Liver (tissue), 3 donors: Measurements from ENCODE around the gene GPS2.

Experiments used
- CTCF ChIP-seq: fragments of 150-350 bp; IDR thresholded peaks from 2 replicates; pipeline ENCODE4 v1.5.1; 2017; ENCODE audit warnings: improper control_type of control experiment, low read depth, low read length; ENCODE audit not compliant: missing input control
- FOXA1 ChIP-seq: IDR thresholded peaks from 2 replicates; pipeline ENCODE4 v1.6.1; 2016; ENCODE audit warnings: antibody characterized with exemption
- JUND ChIP-seq, 2 donors: IDR thresholded peaks; 2 replicates each; pipeline ENCODE4 v1.6.1; 2016; ENCODE audit warnings: antibody characterized with exemption in 2 of 2
- RAD21 ChIP-seq, 2 donors: IDR thresholded peaks; 2 replicates each; pipeline ENCODE4 v1.6.1; 2016; ENCODE audit warnings: antibody characterized with exemption in 2 of 2, mild to moderate bottlenecking in 2 of 2
- REST ChIP-seq: IDR thresholded peaks from 2 replicates; pipeline ENCODE4 v1.6.1; 2016; ENCODE audit warnings: antibody characterized with exemption, mild to moderate bottlenecking
- YY1 ChIP-seq: IDR thresholded peaks from 2 replicates; pipeline ENCODE4 v1.6.1; 2016; ENCODE audit warnings: antibody characterized with exemption, mild to moderate bottlenecking
- donor health status: healthy.
- donor health status: healthy.

GRCh38 chr17:7348478-7349242, 33.5 kb upstream of the GPS2 start:
- TF ChIP-seq RAD21 (IDR thresholded peaks at IDR 0.05), result no peak
- no peak for TF ChIP-seq JUND (IDR thresholded peaks at IDR 0.05)
- no peak for TF ChIP-seq YY1
- TF ChIP-seq CTCF, result no peak
- TF ChIP-seq FOXA1, result no peak
- no peak for TF ChIP-seq REST
